Endodermal cell (in vitro differentiated cells): ENCODE data around the gene POLE. TPM values are rescaled to one million over a fixed set of nuclear protein-coding genes. Genes with fewer than 3 reads are reported as not detected.

Source experiments
- DNase-seq: peaks from one replicate; pipeline ENCODE4 v3.0.0-alpha.2; 2017
- H3K27ac ChIP-seq: 2 replicates; pipeline ENCODE4 v1.5.1; 2013; ENCODE audit warnings: mild to moderate bottlenecking, low read depth, low read length, moderate library complexity
- H3K27me3 ChIP-seq: 2 replicates; pipeline ENCODE4 v1.6.1; 2013; ENCODE audit warnings: mild to moderate bottlenecking, low read length, moderate library complexity; ENCODE audit not compliant: insufficient read depth, control insufficient read depth, poor library complexity, severe bottlenecking
- H3K36me3 ChIP-seq: 2 replicates; pipeline ENCODE4 v1.7.0; 2013; ENCODE audit warnings: mild to moderate bottlenecking, low read length, moderate library complexity; ENCODE audit not compliant: control insufficient read depth, insufficient read depth
- H3K4me1 ChIP-seq: one replicate; pipeline ENCODE4 v1.7.0; 2013; ENCODE audit warnings: low read length; ENCODE audit not compliant: control insufficient read depth, insufficient read depth
- H3K4me3 ChIP-seq: 2 replicates; pipeline ENCODE4 v1.5.1; 2013; ENCODE audit warnings: mild to moderate bottlenecking, low read length, moderate library complexity
- H3K9ac ChIP-seq: 2 replicates; pipeline ENCODE4 v1.6.1; 2013; ENCODE audit warnings: mild to moderate bottlenecking, low read length, moderate library complexity; ENCODE audit not compliant: poor library complexity, severe bottlenecking; ENCODE audit errors: extremely low read depth
- H3K9me3 ChIP-seq: 2 replicates; pipeline ENCODE4 v1.6.1; 2013; ENCODE audit warnings: mild to moderate bottlenecking, low read length, moderate library complexity; ENCODE audit not compliant: control insufficient read depth
- H3K27ac Mint-ChIP-seq: 2 replicates; pipeline ENCODE4 v1.8.0; 2020; ENCODE audit warnings: mixed read lengths
- H3K27me3 Mint-ChIP-seq: 2 replicates; pipeline ENCODE4 v1.8.0; 2021; ENCODE audit warnings: mild to moderate bottlenecking, mixed read lengths; ENCODE audit not compliant: insufficient read depth
- H3K36me3 Mint-ChIP-seq: 2 replicates; pipeline ENCODE4 v1.8.0; 2020; ENCODE audit warnings: low read depth, mixed read lengths
- H3K4me1 Mint-ChIP-seq: 2 replicates; pipeline ENCODE4 v1.8.0; 2020; ENCODE audit warnings: mixed read lengths
- H3K4me3 Mint-ChIP-seq: 2 replicates; pipeline ENCODE4 v1.8.0; 2020; ENCODE audit warnings: mild to moderate bottlenecking, moderate library complexity, mixed read lengths
- H3K9me3 Mint-ChIP-seq: 2 replicates; pipeline ENCODE4 v1.8.0; 2020; ENCODE audit warnings: mild to moderate bottlenecking, mixed read lengths
- WGBS, 2 experiments: methylation state at CpG; one replicate each; pipeline versions ENCODE4 v1.1.5 to v1.1.7; 2013; ENCODE audit warnings: missing lambda C conversion rate in 2 of 2, mixed read lengths in 1 of 2; ENCODE audit not compliant: insufficient coverage in 1 of 2, insufficient read length in 1 of 2; 5-methylcytosine and 5-hydroxymethylcytosine counted together
- total RNA-seq, 2 donors: library from RNA; stranded (reverse); fragmentation: NEBNext Ultra II Directional in 1 of 2; extraction: Animal tissue kit (Norgen Biotek cat#: 25700) in 1 of 2; gene quantifications; 2 replicates in 1 of 2; 3 replicates in 1 of 2; pipeline ENCODE4 v1.2.1, GENCODE V29; 2021
- TF ChIP-seq, protein P1 (sequence below): fragments of 200-600 bp; sonication (generic); conservative IDR thresholded peaks from 2 replicates; pipeline ENCODE4 v1.5.0; 2021; ENCODE audit warnings: antibody characterized with exemption, mild to moderate bottlenecking

The POLE gene
- total RNA-seq, 2 donors from 2014 or later, result 165 to 212 TPM

DNA sequence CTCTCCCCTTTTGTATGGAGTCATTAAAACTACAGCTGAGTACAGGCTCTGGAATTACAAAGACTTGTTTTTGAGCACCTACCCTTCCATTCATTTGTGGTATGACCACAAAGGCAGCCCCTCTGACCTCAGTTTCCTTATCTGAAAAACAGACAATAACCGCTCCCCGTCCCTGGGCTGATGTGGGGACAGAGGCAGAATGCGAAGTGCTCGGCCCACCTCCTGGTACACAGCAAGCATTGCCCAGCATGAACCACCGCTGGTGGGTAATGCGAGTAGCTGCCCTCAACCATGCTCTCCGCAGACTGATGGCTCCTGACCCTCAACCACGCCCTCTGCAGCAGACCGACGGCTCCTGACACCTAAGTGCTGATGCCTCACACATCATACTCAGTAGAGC lies 46.2 kb downstream of the POLE start:
- no peaks in the 10 kb centered on the region for H3K4me1 Mint-ChIP-seq
- Histone ChIP-seq H3K27me3 (no peaks in the 10 kb centered on the region), H3K4me1 (no peaks in the 10 kb centered on the region), H3K9me3 (no peaks in the 10 kb centered on the region), H3K9ac (no peak overlapping the region), H3K27ac (no peak overlapping the region), H3K36me3 (peaks cover 80% of the 10 kb centered on the region), H3K4me3 (no peak overlapping the region)
- 89 to 90% methylated on average over 8 to 10 of the region's 10 CpGs for WGBS, 2 experiments
- H3K27me3 Mint-ChIP-seq, result no peaks in the 10 kb centered on the region
- TF ChIP-seq, protein P1, sequence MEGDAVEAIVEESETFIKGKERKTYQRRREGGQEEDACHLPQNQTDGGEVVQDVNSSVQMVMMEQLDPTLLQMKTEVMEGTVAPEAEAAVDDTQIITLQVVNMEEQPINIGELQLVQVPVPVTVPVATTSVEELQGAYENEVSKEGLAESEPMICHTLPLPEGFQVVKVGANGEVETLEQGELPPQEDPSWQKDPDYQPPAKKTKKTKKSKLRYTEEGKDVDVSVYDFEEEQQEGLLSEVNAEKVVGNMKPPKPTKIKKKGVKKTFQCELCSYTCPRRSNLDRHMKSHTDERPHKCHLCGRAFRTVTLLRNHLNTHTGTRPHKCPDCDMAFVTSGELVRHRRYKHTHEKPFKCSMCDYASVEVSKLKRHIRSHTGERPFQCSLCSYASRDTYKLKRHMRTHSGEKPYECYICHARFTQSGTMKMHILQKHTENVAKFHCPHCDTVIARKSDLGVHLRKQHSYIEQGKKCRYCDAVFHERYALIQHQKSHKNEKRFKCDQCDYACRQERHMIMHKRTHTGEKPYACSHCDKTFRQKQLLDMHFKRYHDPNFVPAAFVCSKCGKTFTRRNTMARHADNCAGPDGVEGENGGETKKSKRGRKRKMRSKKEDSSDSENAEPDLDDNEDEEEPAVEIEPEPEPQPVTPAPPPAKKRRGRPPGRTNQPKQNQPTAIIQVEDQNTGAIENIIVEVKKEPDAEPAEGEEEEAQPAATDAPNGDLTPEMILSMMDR, result no peak
- H3K9me3 Mint-ChIP-seq, result no peaks in the 10 kb centered on the region
- peaks cover 53% of the 10 kb centered on the region for H3K36me3 Mint-ChIP-seq
- H3K27ac Mint-ChIP-seq, result no peak overlapping the region
- no peak overlapping the region for H3K4me3 Mint-ChIP-seq
- DNase-seq, result peak; percentile 41

DNA sequence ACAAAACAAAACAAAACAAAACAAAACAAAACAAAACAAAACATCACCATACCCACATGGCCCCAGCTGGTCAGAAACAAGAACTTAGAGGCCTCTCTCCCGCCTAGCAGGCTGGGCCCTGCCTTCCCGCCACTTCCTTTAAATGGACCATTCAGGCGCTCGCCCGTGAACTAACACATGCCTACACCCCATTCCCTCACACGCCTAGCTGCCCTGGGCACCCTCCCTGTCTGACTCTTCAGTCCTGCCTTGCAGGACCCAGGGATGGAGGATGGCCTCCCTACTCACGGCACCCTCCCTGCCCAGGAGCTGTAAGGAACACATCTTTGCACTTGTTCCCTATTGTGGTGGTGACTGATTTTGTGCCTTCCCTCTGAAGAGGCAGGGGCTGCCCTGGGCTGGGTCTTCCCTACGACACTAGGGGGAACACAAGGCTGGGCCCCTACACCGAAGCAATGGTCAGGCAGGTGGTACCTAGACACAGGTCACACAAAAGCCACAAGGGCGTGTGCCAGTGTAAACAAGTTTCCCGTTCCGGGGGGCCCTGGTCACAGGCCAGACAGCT lies 47.1 kb downstream of the POLE start:
- peak; percentile 42 for DNase-seq
- H3K27me3 ChIP-seq, result no peaks in the 10 kb centered on the region
- H3K27ac Mint-ChIP-seq, result no peak overlapping the region
- no peak overlapping the region for H3K4me3 Mint-ChIP-seq
- peaks cover 81% of the 10 kb centered on the region for H3K36me3 ChIP-seq
- TF ChIP-seq, protein P1, result no peak
- no peaks in the 10 kb centered on the region for H3K4me1 ChIP-seq
- no peak overlapping the region for H3K4me3 ChIP-seq
- H3K36me3 Mint-ChIP-seq, result peaks cover 58% of the 10 kb centered on the region
- WGBS, 2 experiments, result 96 to 100% methylated on average over 5 to 12 of the region's 12 CpGs
- no peaks in the 10 kb centered on the region for H3K27me3 Mint-ChIP-seq
- no peaks in the 10 kb centered on the region for H3K4me1 Mint-ChIP-seq
- H3K9ac ChIP-seq, result no peak overlapping the region
- H3K9me3 Mint-ChIP-seq, result no peaks in the 10 kb centered on the region
- no peak overlapping the region for H3K27ac ChIP-seq
- no peaks in the 10 kb centered on the region for H3K9me3 ChIP-seq

- Mint-ChIP-seq H3K27ac (peak overlapping the region; percentile 15), H3K4me3 (no peak overlapping the region), H3K4me1 (no peaks in the 10 kb centered on the region), H3K36me3 (peaks cover 65% of the 10 kb centered on the region), H3K9me3 (no peaks in the 10 kb centered on the region), H3K27me3 (no peaks in the 10 kb centered on the region)
- Histone ChIP-seq H3K27ac (no peak overlapping the region), H3K9ac (no peak overlapping the region), H3K4me1 (no peaks in the 10 kb centered on the region), H3K27me3 (no peaks in the 10 kb centered on the region), H3K36me3 (peaks cover 88% of the 10 kb centered on the region), H3K9me3 (no peaks in the 10 kb centered on the region), H3K4me3 (no peak overlapping the region)
- peak; percentile 84 for DNase-seq
- WGBS, 2 experiments, result 88 to 89% methylated on average over 20 to 25 of the region's 25 CpGs
- TF ChIP-seq, protein P1, result peak; percentile 83
Measured at GRCh38 chr12:132638541-132639408, 48.4 kb downstream of the POLE start.
